Right ventricle myocardium inferior (tissue), 1 donor: ENCODE results near the gene GPR18. TPM values are rescaled to one million over a fixed set of nuclear protein-coding genes. Genes with fewer than 3 reads are reported as not detected.

Experiments
- ATAC-seq: fragments of 200-7000 bp; cut with Tn5 transposase; one replicate; pipeline ENCODE4 v1.9.1; 2020; ENCODE audit warnings: mild to moderate bottlenecking, moderate library complexity
- DNase-seq: peaks from one replicate; pipeline ENCODE4 v3.0.0; 2021; ENCODE audit errors: missing footprints
- intact Hi-C: fragments of 100-400 bp; cut with DNase I; formaldehyde crosslinking; loops from one replicate; pipeline ENCODE4 v1.11.0; 2022
- total RNA-seq: library from RNA; stranded (reverse); fragmentation: NEBNext Ultra II Directional; extraction: Animal tissue kit (Norgen Biotek cat#: 25700); gene quantifications from one replicate; pipeline ENCODE4 v1.2.1, GENCODE V29; 2021
- donor health status: DM: no; HTN: yes; CAD: no; lungs with severe emphysema.

Gene GPR18
- total RNA-seq, 1 donor from 2014 or later = not detected

GRCh38 chr13:99294198-99294597, 36.0 kb upstream of the GPR18 start:
- DNase-seq = no peak
- intact Hi-C loops = no loop called here
- ATAC-seq = no peak

GRCh38 chr13:99293178-99293577, 35.0 kb upstream of the GPR18 start:
- intact Hi-C loops = no loop called here
- no peak for ATAC-seq
- no peak for DNase-seq

GRCh38 chr13:99290894-99291293, 32.7 kb upstream of the GPR18 start:
- ATAC-seq (no peak), DNase-seq (no peak)
- intact Hi-C loops = no loop called here

GRCh38 chr13:99289674-99290337, 31.6 kb upstream of the GPR18 start:
- DNase-seq = no peak
- intact Hi-C loops = no loop called here
- ATAC-seq = no peak

GRCh38 chr13:99289271-99289670, 31.1 kb upstream of the GPR18 start:
- ATAC-seq (no peak), DNase-seq (no peak)
- intact Hi-C loops = no loop called here

- no peak for ATAC-seq
- intact Hi-C loops = no loop called here
- no peak for DNase-seq
These were observed 29.9 kb upstream of the GPR18 start for GRCh38 chr13:99288089-99288488.

GRCh38 chr13:99287551-99287950, 29.4 kb upstream of the GPR18 start:
- intact Hi-C loops = no loop called here
- ATAC-seq (no peak), DNase-seq (no peak)

- DNase-seq = no peak
- intact Hi-C loops = no loop called here
- peak; percentile 73 for ATAC-seq
These were observed 27.4 kb upstream of the GPR18 start for GRCh38 chr13:99285432-99286182.

- no peak for ATAC-seq
These were observed 24.4 kb upstream of the GPR18 start for GRCh38 chr13:99282264-99283231.

GRCh38 chr13:99281811-99282263, 23.7 kb upstream of the GPR18 start:
- intact Hi-C loops = no loop called here
- DNase-seq (peak; percentile 86), ATAC-seq (peak; percentile 74)

More at GRCh38 chr13:99282264-99283231, 24.4 kb upstream of the GPR18 start:
- DNase-seq = no peak
- intact Hi-C loops = no loop called here

GRCh38 chr13:99280166-99280565, 22.0 kb upstream of the GPR18 start:
- ATAC-seq = no peak
- no peak for DNase-seq
- intact Hi-C loops = no loop called here

- DNase-seq = no peak
- ATAC-seq = no peak
- intact Hi-C loops = no loop called here
These were observed 21.5 kb upstream of the GPR18 start for GRCh38 chr13:99279637-99280036.

- ATAC-seq = no peak
- no peak for DNase-seq
- intact Hi-C loops = no loop called here
These were observed 20.7 kb upstream of the GPR18 start for GRCh38 chr13:99278843-99279242.

GRCh38 chr13:99278200-99278599, 20.0 kb upstream of the GPR18 start:
- ATAC-seq (no peak), DNase-seq (no peak)
- intact Hi-C loops = no loop called here

- ATAC-seq (no peak), DNase-seq (no peak)
- intact Hi-C loops = no loop called here
These were observed 19.4 kb upstream of the GPR18 start for GRCh38 chr13:99277629-99278028.

GRCh38 chr13:99276706-99277105, 18.5 kb upstream of the GPR18 start:
- no peak for DNase-seq
- no peak for ATAC-seq
- intact Hi-C loops = no loop called here

- intact Hi-C loops = no loop called here
- DNase-seq = no peak
- ATAC-seq = no peak
These were observed 16.9 kb upstream of the GPR18 start for GRCh38 chr13:99275093-99275469.

GRCh38 chr13:99273128-99273527, 14.9 kb upstream of the GPR18 start:
- peak; percentile 59 for ATAC-seq
- DNase-seq = no peak
- intact Hi-C loops = no loop called here

- intact Hi-C loops = no loop called here
These were observed 14.3 kb upstream of the GPR18 start for GRCh38 chr13:99272481-99272880.

More at GRCh38 chr13:99272481-99272880, 14.3 kb upstream of the GPR18 start:
- DNase-seq (no peak), ATAC-seq (no peak)
